Naive thymus-derived CD4-positive, alpha-beta T cell (primary cell): ENCODE data around the gene AP5Z1. TPM values are rescaled to one million over a fixed set of nuclear protein-coding genes. Genes with fewer than 3 reads are reported as not detected.

Source experiments
- ATAC-seq: fragments of 150-1000 bp; cut with Tn5 transposase; 2 replicates; pipeline ENCODE4 v1.10.0; 2021; ENCODE audit warnings: mild to moderate bottlenecking, moderate library complexity
- CTCF ChIA-PET: fragments of 350-600 bp; sonication (Branson Sonifier 250); formaldehyde crosslinking; loops from one replicate; lab custom pipeline; 2021; ENCODE audit warnings: antibody characterized with exemption; lab: Charles Lee
- POLR2A ChIA-PET: fragments of 350-600 bp; sonication (Branson Sonifier 250); formaldehyde crosslinking; loops from one replicate; lab custom pipeline; 2021; ENCODE audit warnings: antibody characterized with exemption, inconsistent platforms; lab: Charles Lee
- DNase-seq, 9 donors: peaks; one replicate each; pipeline versions ENCODE4 v3.0.0 to v3.0.0-alpha.2; 2020 to 2022; ENCODE audit warnings: mixed read lengths in 1 of 9
- H3K27ac ChIP-seq: one replicate; pipeline ENCODE4 v1.7.0; 2013; ENCODE audit warnings: mild to moderate bottlenecking, low read depth, low read length, moderate library complexity
- H3K27me3 ChIP-seq, 2 donors: one replicate each; pipeline ENCODE4 v1.7.0; 2013; ENCODE audit warnings: low read length in 2 of 2, mild to moderate bottlenecking in 2 of 2, moderate library complexity in 2 of 2; ENCODE audit not compliant: control insufficient read depth in 2 of 2, insufficient read depth in 2 of 2
- H3K36me3 ChIP-seq, 3 experiments: 1 replicate in 2 of 3; 2 replicates in 1 of 3; pipeline ENCODE4 v1.7.0; 2013; ENCODE audit warnings: low read length in 3 of 3, mild to moderate bottlenecking in 3 of 3, moderate library complexity in 1 of 3; ENCODE audit not compliant: insufficient read depth in 3 of 3, control insufficient read depth in 2 of 3
- H3K4me1 ChIP-seq, 2 donors: one replicate each; pipeline ENCODE4 v1.7.0; 2013; ENCODE audit warnings: low read length in 2 of 2, mild to moderate bottlenecking in 2 of 2, moderate library complexity in 1 of 2; ENCODE audit not compliant: control insufficient read depth in 2 of 2, insufficient read depth in 2 of 2
- H3K4me3 ChIP-seq: 2 replicates; pipeline ENCODE4 v1.7.0; 2013; ENCODE audit warnings: mild to moderate bottlenecking, low read length
- H3K9me3 ChIP-seq, 3 experiments: 1 replicate in 2 of 3; 2 replicates in 1 of 3; pipeline ENCODE4 v1.7.0; 2013; ENCODE audit warnings: low read length in 3 of 3; ENCODE audit not compliant: control insufficient read depth in 2 of 3
- H3K27ac Mint-ChIP-seq, 9 donors: one replicate each; pipeline ENCODE4 v1.8.0; 2020 to 2022; ENCODE audit warnings: mixed read lengths in 9 of 9, mild to moderate bottlenecking in 8 of 9, moderate library complexity in 5 of 9, inconsistent platforms in 2 of 9
- H3K27me3 Mint-ChIP-seq, 5 donors: one replicate each; pipeline ENCODE4 v1.8.0; 2021 to 2022; ENCODE audit warnings: mixed read lengths in 5 of 5, mild to moderate bottlenecking in 1 of 5
- H3K36me3 Mint-ChIP-seq, 5 donors: one replicate each; pipeline ENCODE4 v1.8.0; 2020 to 2022; ENCODE audit warnings: mixed read lengths in 5 of 5, mild to moderate bottlenecking in 3 of 5, inconsistent platforms in 1 of 5
- H3K4me1 Mint-ChIP-seq, 7 donors: one replicate each; pipeline ENCODE4 v1.8.0; 2020 to 2022; ENCODE audit warnings: mixed read lengths in 7 of 7, mild to moderate bottlenecking in 3 of 7, inconsistent platforms in 1 of 7
- H3K4me3 Mint-ChIP-seq, 10 donors: one replicate each; pipeline ENCODE4 v1.8.0; 2020 to 2022; ENCODE audit warnings: mild to moderate bottlenecking in 10 of 10, mixed read lengths in 10 of 10, moderate library complexity in 6 of 10, inconsistent platforms in 2 of 10
- H3K9me3 Mint-ChIP-seq, 11 donors: one replicate each; pipeline ENCODE4 v1.8.0; 2020 to 2022; ENCODE audit warnings: mixed read lengths in 11 of 11, mild to moderate bottlenecking in 4 of 11, inconsistent platforms in 1 of 11, moderate library complexity in 1 of 11
- intact Hi-C, 2 donors: fragments of 100-400 bp; cut with micrococcal nuclease; formaldehyde crosslinking; loops; one replicate each; pipeline ENCODE4 v1.15.1; 2023
- polyA plus RNA-seq, 2 donors: library from polyadenylated mRNA; unstranded; fragments of 300-500 nt; fragmentation: Illumina TruSeq; gene quantifications; one replicate each; pipeline ENCODE4 v1.2.3, GENCODE V29; 2021
- total RNA-seq, 6 experiments: library from RNA in 5 of 6; stranded (reverse) in 5 of 6; gene quantifications; 1 replicate in 5 of 6; 2 replicates in 1 of 6; pipeline ENCODE4 v1.2.3 and lab custom pipeline; 2021 to 2026

AP5Z1 gene
- total and polyA plus RNA-seq, 7 experiments from 2014 or later: 36.7 to 114 (median 87.5) TPM

GRCh38 chr7:4738711-4739527 is 36.5 kb upstream of the AP5Z1 start:
- no peaks in the 10 kb centered on the region for H3K27me3 Mint-ChIP-seq
- H3K27ac Mint-ChIP-seq: peak overlapping the region; percentile 69 to 98 (median 91)
- peak overlapping the region; percentile 66 to 87 (median 82) for H3K4me3 Mint-ChIP-seq
- peaks cover 2 to 37% of the 10 kb centered on the region in 2 donors for H3K4me1 ChIP-seq
- H3K4me3 ChIP-seq: peak overlapping the region; percentile 22
- H3K9me3 Mint-ChIP-seq: peaks cover 0 to 3% (median 0%) of the 10 kb centered on the region in 11 donors
- peaks cover 34 to 78% (median 70%) of the 10 kb centered on the region in 7 donors for H3K4me1 Mint-ChIP-seq
- intact Hi-C loops: loop anchor here (1.0 kb wide), 2 partner anchors 14 to 55 kb away; no protein-coding TSS in a partner anchor
- ATAC-seq: peak; percentile 47
- H3K27ac ChIP-seq: peak overlapping the region; percentile 65
- DNase-seq: peak in 3 of 9 donors; percentile 39 to 65 (median 40)
- peaks cover 0 to 12% (median 0%) of the 10 kb centered on the region in 3 experiments for H3K36me3 ChIP-seq
- H3K27me3 ChIP-seq: no peaks in the 10 kb centered on the region
- ChIA-PET CTCF (no interaction called here), POLR2A (interaction anchor here (0.6 to 1.2 kb wide), 5 partner anchors 13 to 97 kb away, joined by 3 to 4 read pairs (median 3); partner anchors contain the start of genes AP5Z1 and FOXK1)
- peaks cover 4 to 30% (median 10%) of the 10 kb centered on the region in 5 donors for H3K36me3 Mint-ChIP-seq
- no peaks in the 10 kb centered on the region for H3K9me3 ChIP-seq

DNA sequence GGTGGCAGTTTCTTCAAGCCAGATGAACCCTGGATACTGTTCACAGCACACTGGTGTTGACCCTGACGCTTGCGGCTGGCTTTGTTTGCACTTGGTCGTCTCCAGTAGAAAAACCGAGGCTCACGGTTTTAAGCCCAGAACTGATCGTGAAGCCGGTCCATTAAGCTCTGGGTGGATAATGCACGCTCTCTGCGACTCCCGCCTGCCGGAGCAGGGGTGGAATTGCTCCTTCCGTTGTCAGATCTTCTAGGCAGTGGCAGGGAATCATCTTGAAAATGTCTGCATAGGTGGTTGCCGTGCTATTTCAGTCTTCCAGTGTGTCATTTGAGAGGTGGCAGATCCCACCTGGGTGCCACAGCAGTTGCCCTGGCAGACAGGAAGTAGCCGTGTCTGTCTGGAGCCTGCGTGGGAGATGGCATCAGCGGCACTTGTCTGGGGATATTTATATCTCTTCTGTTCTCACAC is 35.9 kb upstream of the AP5Z1 start:
- peaks cover 0 to 3% (median 0%) of the 10 kb centered on the region in 11 donors for H3K9me3 Mint-ChIP-seq
- ChIA-PET CTCF (no interaction called here), POLR2A (interaction anchor here (1.0 to 1.2 kb wide), 3 partner anchors 13 to 58 kb away, joined by 3 to 4 read pairs (median 4); partner anchors contain the start of genes AP5Z1 and FOXK1)
- peaks cover 0 to 12% (median 0%) of the 10 kb centered on the region in 3 experiments for H3K36me3 ChIP-seq
- intact Hi-C loops: loop anchor here (1.0 kb wide), 2 partner anchors 14 to 55 kb away; no protein-coding TSS in a partner anchor
- DNase-seq (peak in 7 of 9 donors; percentile 41 to 86 (median 70)), ATAC-seq (peak; percentile 58)
- peak overlapping the region; percentile 65 for H3K27ac ChIP-seq
- peak overlapping the region; percentile 69 to 98 (median 91) for H3K27ac Mint-ChIP-seq
- H3K9me3 ChIP-seq: no peaks in the 10 kb centered on the region
- H3K4me1 Mint-ChIP-seq: peaks cover 34 to 80% (median 72%) of the 10 kb centered on the region in 7 donors
- peaks cover 4 to 30% (median 10%) of the 10 kb centered on the region in 5 donors for H3K36me3 Mint-ChIP-seq
- no peaks in the 10 kb centered on the region for H3K27me3 Mint-ChIP-seq
- peak overlapping the region; percentile 22 for H3K4me3 ChIP-seq
- no peaks in the 10 kb centered on the region for H3K27me3 ChIP-seq
- peaks cover 8 to 37% of the 10 kb centered on the region in 2 donors for H3K4me1 ChIP-seq
- H3K4me3 Mint-ChIP-seq: peak overlapping the region; percentile 66 to 87 (median 82)

- H3K4me1 ChIP-seq: peaks cover 13 to 40% of the 10 kb centered on the region in 2 donors
- H3K27me3 ChIP-seq: no peaks in the 10 kb centered on the region
- ChIA-PET CTCF (no interaction called here), POLR2A (interaction anchor here (1.2 to 1.8 kb wide), 2 partner anchors 11 to 99 kb away, joined by 3 to 6 read pairs; no protein-coding TSS in a partner anchor)
- no peaks in the 10 kb centered on the region for H3K9me3 ChIP-seq
- no peak overlapping the region for H3K27ac ChIP-seq
- H3K27ac Mint-ChIP-seq: peak overlapping the region in 6 of 9 donors; percentile 33 to 90 (median 80)
- H3K4me3 ChIP-seq: no peak overlapping the region
- DNase-seq (no peak), ATAC-seq (no peak)
- intact Hi-C loops: loop anchor here in 1 of 2 donors (10.0 kb wide), 1 partner anchor 1436 kb away; the partner anchor contains the start of gene SDK1
- peaks cover 0 to 12% (median 0%) of the 10 kb centered on the region in 3 experiments for H3K36me3 ChIP-seq
- peaks cover 4 to 30% (median 10%) of the 10 kb centered on the region in 5 donors for H3K36me3 Mint-ChIP-seq
- peaks cover 0 to 3% (median 0%) of the 10 kb centered on the region in 11 donors for H3K9me3 Mint-ChIP-seq
- H3K27me3 Mint-ChIP-seq: no peaks in the 10 kb centered on the region
- peak overlapping the region in 3 of 10 donors; percentile 10 to 29 (median 26) for H3K4me3 Mint-ChIP-seq
- peaks cover 35 to 78% (median 72%) of the 10 kb centered on the region in 7 donors for H3K4me1 Mint-ChIP-seq
These were observed 34.6 kb upstream of the AP5Z1 start for GRCh38 chr7:4740796-4741195.

DNA sequence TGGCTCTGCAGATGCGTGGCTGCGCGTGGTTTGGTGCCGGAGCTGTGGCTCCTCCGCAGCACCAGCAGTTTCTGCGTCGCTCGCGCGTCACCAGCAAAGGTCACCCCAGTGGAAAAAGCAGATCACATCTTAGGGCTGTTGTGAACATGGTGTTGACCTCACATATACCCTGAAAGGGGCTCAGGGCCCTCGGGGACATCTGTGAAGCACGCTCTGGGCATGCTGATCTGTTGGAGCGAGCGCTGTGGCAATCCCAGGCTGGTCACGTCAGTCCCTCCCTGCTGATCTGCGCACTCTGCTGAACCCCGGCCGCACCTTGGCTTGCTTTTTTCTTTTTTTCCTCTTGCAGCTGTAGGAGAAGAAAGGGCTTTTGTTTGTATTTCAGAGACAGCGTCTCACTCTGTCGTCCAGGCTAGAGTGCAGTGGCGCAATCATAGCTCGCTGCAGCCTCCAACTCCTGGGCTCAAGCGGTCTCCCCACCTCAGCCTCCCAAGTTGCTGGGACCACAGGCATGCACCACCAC is 33.3 kb upstream of the AP5Z1 start:
- POLR2A ChIA-PET: interaction anchor here (1.2 to 1.8 kb wide), 2 partner anchors 10 to 100 kb away, joined by 3 to 6 read pairs; no protein-coding TSS in a partner anchor

DNA sequence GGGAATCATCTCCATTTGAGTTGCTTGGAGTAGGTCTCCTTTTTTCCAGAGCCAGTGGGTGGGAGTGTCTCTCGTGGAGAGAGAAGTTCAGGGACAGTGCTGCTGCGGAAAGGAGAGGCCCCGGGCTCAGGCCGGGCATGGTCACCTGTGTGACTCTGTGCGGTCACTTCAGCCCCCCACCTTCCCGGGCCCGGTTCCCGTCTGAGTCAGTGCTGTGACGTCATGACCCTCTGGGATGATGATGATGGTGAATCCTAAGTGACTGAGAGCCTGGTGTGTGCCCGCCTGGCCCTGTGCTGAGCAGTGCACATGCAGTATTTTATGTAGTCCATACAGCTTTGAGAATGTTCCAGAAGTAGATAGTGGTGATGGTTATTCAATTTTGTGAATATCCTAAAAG is 32.6 kb upstream of the AP5Z1 start:
- Histone ChIP-seq H3K4me1 (peaks cover 15 to 60% of the 10 kb centered on the region in 2 donors), H3K36me3 (peaks cover 0 to 12% (median 0%) of the 10 kb centered on the region in 3 experiments), H3K4me3 (no peak overlapping the region), H3K9me3 (no peaks in the 10 kb centered on the region), H3K27me3 (no peaks in the 10 kb centered on the region), H3K27ac (peak overlapping the region; percentile 82)
- Mint-ChIP-seq H3K4me1 (peaks cover 42 to 86% (median 80%) of the 10 kb centered on the region in 7 donors), H3K27ac (peak overlapping the region; percentile 90 to 99 (median 96)), H3K27me3 (no peaks in the 10 kb centered on the region), H3K4me3 (peak overlapping the region in 5 of 10 donors; percentile 27 to 91 (median 53)), H3K9me3 (no peaks in the 10 kb centered on the region), H3K36me3 (peaks cover 4 to 29% (median 11%) of the 10 kb centered on the region in 5 donors)
- intact Hi-C loops: loop anchor here in 1 of 2 donors (10.0 kb wide), 1 partner anchor 1438 kb away; the partner anchor contains the start of gene SDK1
- ATAC-seq (no peak), DNase-seq (no peak)
- ChIA-PET POLR2A (interaction anchor here (2.1 to 2.2 kb wide), 2 partner anchors 9 to 101 kb away, joined by 6 to 11 read pairs; no protein-coding TSS in a partner anchor), CTCF (no interaction called here)

More for the DNA sequence above, 33.3 kb upstream of the AP5Z1 start:
- Mint-ChIP-seq H3K4me3 (peak overlapping the region in 5 of 10 donors; percentile 34 to 91 (median 48)), H3K27ac (peak overlapping the region; percentile 90 to 99 (median 94)), H3K4me1 (peaks cover 41 to 83% (median 76%) of the 10 kb centered on the region in 7 donors), H3K27me3 (no peaks in the 10 kb centered on the region), H3K9me3 (peaks cover 0 to 3% (median 0%) of the 10 kb centered on the region in 11 donors), H3K36me3 (peaks cover 4 to 27% (median 10%) of the 10 kb centered on the region in 5 donors)
- Histone ChIP-seq H3K4me3 (no peak overlapping the region), H3K9me3 (no peaks in the 10 kb centered on the region), H3K27me3 (no peaks in the 10 kb centered on the region), H3K36me3 (peaks cover 0 to 12% (median 0%) of the 10 kb centered on the region in 3 experiments), H3K4me1 (peaks cover 15 to 53% of the 10 kb centered on the region in 2 donors), H3K27ac (peak overlapping the region; percentile 12)
- DNase-seq: peak in 2 of 9 donors; percentile 26 to 30
- CTCF ChIA-PET: no interaction called here
- no peak for ATAC-seq
- intact Hi-C loops: loop anchor here in 1 of 2 donors (10.0 kb wide), 1 partner anchor 1437 kb away; the partner anchor contains the start of gene SDK1
